ENCODE measurements around the gene PTHLH.

Gene PTHLH

GRCh38 chr12:27951898-27952297 is 20.6 kb downstream of the PTHLH start:
- H3K4me2 ChIP-seq (ENCODE audit: insufficient read depth, low read length, poor library complexity, severe bottlenecking), result no peak overlapping the region
- H3K4me3 ChIP-seq (ENCODE audit: low read length in 2 of 2), result no peak overlapping the region
- H3K36me3 ChIP-seq (replicated peaks in 1 of 2; ENCODE audit: control insufficient read depth in 2 of 2, insufficient read depth in 2 of 2, low read length in 2 of 2), result no peaks in the 10 kb centered on the region

DNA sequence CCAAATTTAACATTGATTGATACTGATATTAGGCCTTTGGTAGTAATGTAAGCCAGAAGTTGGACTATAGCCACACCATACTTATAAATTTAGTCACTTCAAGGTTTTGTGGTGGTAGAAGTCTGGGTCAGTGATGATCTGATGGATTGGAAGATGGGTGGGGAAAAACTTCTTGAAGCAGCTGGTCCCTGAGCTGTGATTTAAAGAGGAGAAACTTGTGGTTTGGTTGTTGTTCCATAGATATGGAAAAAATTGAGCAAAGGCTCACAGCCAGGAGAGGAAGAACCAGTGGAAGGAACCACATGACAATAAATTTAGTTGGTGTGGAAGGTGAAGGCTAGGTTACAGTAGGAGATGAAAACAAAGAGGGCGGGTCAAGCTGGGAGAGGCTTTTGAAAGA is 26.1 kb downstream of the PTHLH start:
- no peak overlapping the region for H3K4me2 ChIP-seq (ENCODE audit: insufficient read depth, low read length, poor library complexity, severe bottlenecking)
- no peaks in the 10 kb centered on the region for H3K79me1 ChIP-seq (ENCODE audit: low read depth, low read length)
- no peak overlapping the region for H3K4ac ChIP-seq (ENCODE audit: low read length)
- no peak overlapping the region for H2BK120ac ChIP-seq (ENCODE audit: low read depth, low read length)
- H2AK5ac ChIP-seq (ENCODE audit: low read depth, low read length), result no peak overlapping the region
- H3K27ac ChIP-seq (replicated peaks; ENCODE audit: low read length), result no peak overlapping the region
- no peak overlapping the region for H2AFZ ChIP-seq (ENCODE audit: low read length)
- H4K8ac ChIP-seq (ENCODE audit: low read depth, low read length), result no peak overlapping the region
- H3K18ac ChIP-seq (ENCODE audit: low read length), result no peak overlapping the region
- no peak overlapping the region for H2BK15ac ChIP-seq (ENCODE audit: low read length)
- H2BK5ac ChIP-seq (ENCODE audit: low read length), result no peak overlapping the region
- H3K9me3 ChIP-seq (replicated peaks in 1 of 2; ENCODE audit: control insufficient read depth in 2 of 2, insufficient read depth in 1 of 2, low read depth in 1 of 2, low read length in 2 of 2), result no peaks in the 10 kb centered on the region
- H3K4me1 ChIP-seq (ENCODE audit: control insufficient read depth in 2 of 2, insufficient read depth in 1 of 2, low read depth in 1 of 2, low read length in 2 of 2), result no peaks in the 10 kb centered on the region
- no peak for DNase-seq (ENCODE audit: low spot score)
- H3K9ac ChIP-seq (ENCODE audit: low read depth, low read length, poor library complexity), result no peak overlapping the region
- H3K36me3 ChIP-seq (replicated peaks in 1 of 2; ENCODE audit: control insufficient read depth in 2 of 2, insufficient read depth in 2 of 2, low read length in 2 of 2), result no peaks in the 10 kb centered on the region
- no peak overlapping the region for H3K4me3 ChIP-seq (ENCODE audit: low read length in 2 of 2)
- no peak overlapping the region for H2BK12ac ChIP-seq (ENCODE audit: low read length)
- no peak overlapping the region for H4K91ac ChIP-seq (ENCODE audit: low read depth, low read length, poor library complexity)
- WGBS, 2 donors (ENCODE audit: extremely low coverage in 2 of 2, insufficient read length in 2 of 2, insufficient replicate concordance in 1 of 2), result no CpG with 5 or more reads among the region's 1 CpG
- peaks cover 0 to 8% (median 0%) of the 10 kb centered on the region in 3 experiments for H3K27me3 ChIP-seq (ENCODE audit: control insufficient read depth in 3 of 3, insufficient read depth in 3 of 3, low read depth in 1 of 3, low read length in 3 of 3)
- H3K14ac ChIP-seq (ENCODE audit: low read length), result no peak overlapping the region
- H3K23ac ChIP-seq (ENCODE audit: low read depth, low read length, poor library complexity), result no peak overlapping the region

More at GRCh38 chr12:27951898-27952297, 20.6 kb downstream of the PTHLH start:
- H3K27me3 ChIP-seq (ENCODE audit: control insufficient read depth in 3 of 3, insufficient read depth in 3 of 3, low read depth in 1 of 3, low read length in 3 of 3), result peaks cover 0 to 7% (median 0%) of the 10 kb centered on the region in 3 experiments
- H3K9ac ChIP-seq (ENCODE audit: low read depth, low read length, poor library complexity), result no peak overlapping the region
- H3K27ac ChIP-seq (replicated peaks; ENCODE audit: low read length), result no peak overlapping the region
- H2AK5ac ChIP-seq (ENCODE audit: low read depth, low read length), result no peak overlapping the region
- H3K4me1 ChIP-seq (ENCODE audit: control insufficient read depth in 2 of 2, insufficient read depth in 1 of 2, low read depth in 1 of 2, low read length in 2 of 2), result peaks cover 6 to 7% of the 10 kb centered on the region in 2 donors
- no peak overlapping the region for H3K14ac ChIP-seq (ENCODE audit: low read length)
- H2AFZ ChIP-seq (ENCODE audit: low read length), result peak overlapping the region; percentile 47
- H2BK120ac ChIP-seq (ENCODE audit: low read depth, low read length), result no peak overlapping the region
- no peak for DNase-seq (ENCODE audit: low spot score)
- no peak overlapping the region for H2BK12ac ChIP-seq (ENCODE audit: low read length)
- no peak overlapping the region for H3K23ac ChIP-seq (ENCODE audit: low read depth, low read length, poor library complexity)
- H2BK15ac ChIP-seq (ENCODE audit: low read length), result no peak overlapping the region
- H2BK5ac ChIP-seq (ENCODE audit: low read length), result no peak overlapping the region
- H3K79me1 ChIP-seq (ENCODE audit: low read depth, low read length), result no peaks in the 10 kb centered on the region
- no peak overlapping the region for H3K18ac ChIP-seq (ENCODE audit: low read length)
- WGBS, 2 donors (ENCODE audit: extremely low coverage in 2 of 2, insufficient read length in 2 of 2, insufficient replicate concordance in 1 of 2), result no CpG with 5 or more reads among the region's 7 CpGs
- H3K4ac ChIP-seq (ENCODE audit: low read length), result no peak overlapping the region
- H3K9me3 ChIP-seq (replicated peaks in 1 of 2; ENCODE audit: control insufficient read depth in 2 of 2, insufficient read depth in 1 of 2, low read depth in 1 of 2, low read length in 2 of 2), result no peaks in the 10 kb centered on the region
- no peak overlapping the region for H4K91ac ChIP-seq (ENCODE audit: low read depth, low read length, poor library complexity)
- no peak overlapping the region for H4K8ac ChIP-seq (ENCODE audit: low read depth, low read length)

DNA sequence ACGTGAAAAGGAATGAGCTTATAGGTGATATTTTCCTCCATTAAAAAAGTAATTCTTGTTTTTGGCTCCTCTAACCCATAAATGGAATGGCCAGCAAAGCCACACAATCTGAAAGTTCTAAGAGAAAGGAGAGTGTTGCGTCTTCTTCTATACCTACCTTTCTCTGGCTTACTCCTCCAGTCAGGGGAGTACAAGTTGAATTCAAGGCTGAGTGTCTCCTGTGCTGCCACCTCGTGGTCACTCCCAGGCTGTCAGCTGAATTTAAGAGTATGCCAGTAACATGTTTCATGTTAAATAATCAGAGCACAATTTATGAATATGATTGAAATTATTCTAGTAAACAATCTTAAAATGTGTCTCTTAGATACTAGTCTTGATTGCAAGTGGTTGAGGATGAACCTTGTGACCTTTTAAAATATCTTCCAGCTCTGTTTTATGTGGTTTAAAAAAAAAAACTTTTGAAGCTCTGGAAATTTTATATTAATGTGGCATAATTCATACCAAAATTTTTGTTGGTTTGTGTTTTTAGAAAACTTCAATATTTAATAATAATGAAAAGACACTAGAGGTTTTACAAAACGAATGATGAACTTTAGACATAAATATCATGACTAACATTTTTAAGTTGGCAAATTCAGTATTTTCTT is 31.7 kb downstream of the PTHLH start:
- H2BK12ac ChIP-seq (ENCODE audit: low read length), result no peak overlapping the region
- no CpG with 5 or more reads among the region's 4 CpGs for WGBS, 2 donors (ENCODE audit: extremely low coverage in 2 of 2, insufficient read length in 2 of 2, insufficient replicate concordance in 1 of 2)
- H4K8ac ChIP-seq (ENCODE audit: low read depth, low read length), result no peak overlapping the region
- H3K4me1 ChIP-seq (ENCODE audit: control insufficient read depth in 2 of 2, insufficient read depth in 1 of 2, low read depth in 1 of 2, low read length in 2 of 2), result no peaks in the 10 kb centered on the region
- H3K36me3 ChIP-seq (replicated peaks in 1 of 2; ENCODE audit: control insufficient read depth in 2 of 2, insufficient read depth in 2 of 2, low read length in 2 of 2), result no peaks in the 10 kb centered on the region
- no peak overlapping the region for H3K14ac ChIP-seq (ENCODE audit: low read length)
- H3K27me3 ChIP-seq (ENCODE audit: control insufficient read depth in 3 of 3, insufficient read depth in 3 of 3, low read depth in 1 of 3, low read length in 3 of 3), result no peaks in the 10 kb centered on the region
- H4K91ac ChIP-seq (ENCODE audit: low read depth, low read length, poor library complexity), result no peak overlapping the region
- no peak overlapping the region for H3K4ac ChIP-seq (ENCODE audit: low read length)
- no peaks in the 10 kb centered on the region for H3K79me1 ChIP-seq (ENCODE audit: low read depth, low read length)
- H3K9ac ChIP-seq (ENCODE audit: low read depth, low read length, poor library complexity), result no peak overlapping the region
- H3K9me3 ChIP-seq (replicated peaks in 1 of 2; ENCODE audit: control insufficient read depth in 2 of 2, insufficient read depth in 1 of 2, low read depth in 1 of 2, low read length in 2 of 2), result no peaks in the 10 kb centered on the region
- H2AK5ac ChIP-seq (ENCODE audit: low read depth, low read length), result no peak overlapping the region
- H3K4me2 ChIP-seq (ENCODE audit: insufficient read depth, low read length, poor library complexity, severe bottlenecking), result no peak overlapping the region
- H2BK120ac ChIP-seq (ENCODE audit: low read depth, low read length), result no peak overlapping the region
- H2BK15ac ChIP-seq (ENCODE audit: low read length), result no peak overlapping the region
- H3K23ac ChIP-seq (ENCODE audit: low read depth, low read length, poor library complexity), result no peak overlapping the region
- peak; percentile 58 for DNase-seq (ENCODE audit: low spot score)
- H3K4me3 ChIP-seq (ENCODE audit: low read length in 2 of 2), result no peak overlapping the region
- no peak overlapping the region for H3K27ac ChIP-seq (replicated peaks; ENCODE audit: low read length)
- no peak overlapping the region for H3K18ac ChIP-seq (ENCODE audit: low read length)
- H2BK5ac ChIP-seq (ENCODE audit: low read length), result no peak overlapping the region
- H2AFZ ChIP-seq (ENCODE audit: low read length), result no peak overlapping the region

GRCh38 chr12:27940245-27940644 is 32.3 kb downstream of the PTHLH start:
- no peak overlapping the region for H3K18ac ChIP-seq (ENCODE audit: low read length)

More at GRCh38 chr12:27940245-27940644, 32.3 kb downstream of the PTHLH start:
- no peak overlapping the region for H3K4ac ChIP-seq (ENCODE audit: low read length)
- no peaks in the 10 kb centered on the region for H3K36me3 ChIP-seq (replicated peaks in 1 of 2; ENCODE audit: control insufficient read depth in 2 of 2, insufficient read depth in 2 of 2, low read length in 2 of 2)
- no peak overlapping the region for H2AFZ ChIP-seq (ENCODE audit: low read length)
- H4K91ac ChIP-seq (ENCODE audit: low read depth, low read length, poor library complexity), result no peak overlapping the region
- H3K27ac ChIP-seq (replicated peaks; ENCODE audit: low read length), result no peak overlapping the region
- WGBS, 2 donors (ENCODE audit: extremely low coverage in 2 of 2, insufficient read length in 2 of 2, insufficient replicate concordance in 1 of 2), result no CpG with 5 or more reads among the region's 4 CpGs
- no peak overlapping the region for H3K14ac ChIP-seq (ENCODE audit: low read length)
- no peak overlapping the region for H3K23ac ChIP-seq (ENCODE audit: low read depth, low read length, poor library complexity)
- no peaks in the 10 kb centered on the region for H3K9me3 ChIP-seq (replicated peaks in 1 of 2; ENCODE audit: control insufficient read depth in 2 of 2, insufficient read depth in 1 of 2, low read depth in 1 of 2, low read length in 2 of 2)
- no peaks in the 10 kb centered on the region for H3K27me3 ChIP-seq (ENCODE audit: control insufficient read depth in 3 of 3, insufficient read depth in 3 of 3, low read depth in 1 of 3, low read length in 3 of 3)
- no peak for DNase-seq (ENCODE audit: low spot score)
- no peak overlapping the region for H2BK12ac ChIP-seq (ENCODE audit: low read length)
- H2BK15ac ChIP-seq (ENCODE audit: low read length), result no peak overlapping the region
- H3K4me3 ChIP-seq (ENCODE audit: low read length in 2 of 2), result no peak overlapping the region
- H3K4me1 ChIP-seq (ENCODE audit: control insufficient read depth in 2 of 2, insufficient read depth in 1 of 2, low read depth in 1 of 2, low read length in 2 of 2), result no peaks in the 10 kb centered on the region
- H2AK5ac ChIP-seq (ENCODE audit: low read depth, low read length), result no peak overlapping the region
- no peak overlapping the region for H2BK5ac ChIP-seq (ENCODE audit: low read length)
- H3K79me1 ChIP-seq (ENCODE audit: low read depth, low read length), result no peaks in the 10 kb centered on the region
- no peak overlapping the region for H2BK120ac ChIP-seq (ENCODE audit: low read depth, low read length)
- no peak overlapping the region for H3K9ac ChIP-seq (ENCODE audit: low read depth, low read length, poor library complexity)
- no peak overlapping the region for H3K4me2 ChIP-seq (ENCODE audit: insufficient read depth, low read length, poor library complexity, severe bottlenecking)
- H4K8ac ChIP-seq (ENCODE audit: low read depth, low read length), result no peak overlapping the region
